Ectodermal cell (in vitro differentiated cells): ENCODE results near the gene LBX2. TPM values are rescaled to one million over a fixed set of nuclear protein-coding genes. Genes with fewer than 3 reads are reported as not detected.

ENCODE experiments used
- H3K27ac ChIP-seq: 2 replicates; pipeline ENCODE4 v1.7.0; 2013; ENCODE audit warnings: mild to moderate bottlenecking, low read depth, low read length; ENCODE audit not compliant: insufficient read depth, poor library complexity, severe bottlenecking
- H3K27me3 ChIP-seq: 2 replicates; pipeline ENCODE4 v1.7.0; 2013; ENCODE audit warnings: mild to moderate bottlenecking, low read length; ENCODE audit not compliant: insufficient read depth, control insufficient read depth, poor library complexity, severe bottlenecking
- H3K36me3 ChIP-seq: one replicate; pipeline ENCODE4 v1.7.0; 2013; ENCODE audit warnings: low read length; ENCODE audit not compliant: control insufficient read depth, insufficient read depth
- H3K4me1 ChIP-seq: one replicate; pipeline ENCODE4 v1.7.0; 2013; ENCODE audit warnings: low read length; ENCODE audit not compliant: control insufficient read depth, insufficient read depth
- H3K4me3 ChIP-seq: 2 replicates; pipeline ENCODE4 v1.7.0; 2013; ENCODE audit warnings: low read depth, low read length, control low read depth; ENCODE audit not compliant: insufficient read depth
- H3K9me3 ChIP-seq: 2 replicates; pipeline ENCODE4 v1.7.0; 2013; ENCODE audit warnings: mild to moderate bottlenecking, low read length, moderate library complexity; ENCODE audit not compliant: control insufficient read depth
- WGBS, 2 experiments: methylation state at CpG; one replicate each; pipeline ENCODE4 v1.1.7; 2013; ENCODE audit warnings: missing lambda C conversion rate in 2 of 2; 5-methylcytosine and 5-hydroxymethylcytosine counted together
- polyA plus RNA-seq, 4 experiments: library from polyadenylated mRNA; stranded (reverse); fragments of 50-300 nt; gene quantifications; one replicate each; pipeline ENCODE4 v1.2.3, GENCODE V29; 2013

Gene LBX2
- polyA plus RNA-seq (2013, experiment 1 of 4): not detected
- polyA plus RNA-seq (2013, experiment 2 of 4): not detected
- not detected for polyA plus RNA-seq (2013, experiment 3 of 4)
- not detected for polyA plus RNA-seq (2013, experiment 4 of 4)

- H3K4me1 ChIP-seq: peaks cover 36% of the 10 kb centered on the region
- peak within 1 kb of the TSS; percentile 29 for H3K4me3 ChIP-seq
- H3K27me3 ChIP-seq: peaks cover 95% of the 10 kb centered on the region
- no peaks in the 10 kb centered on the region for H3K9me3 ChIP-seq
- H3K36me3 ChIP-seq: no peaks in the 10 kb centered on the region
- H3K27ac ChIP-seq: no peak within 1 kb of the TSS
- WGBS, 2 experiments: 2% methylated on average over 65 of the region's 65 CpGs
These were observed at the start of gene LBX2 for GRCh38 chr2:74499267-74499939. LBX2 (minus strand) TSS chr2:74499603; CDS start chr2:74499537, 66 bp downstream.

GRCh38 chr2:74548285-74548899 lies 49.0 kb upstream of the LBX2 start:
- Histone ChIP-seq H3K4me1 (peaks cover 30% of the 10 kb centered on the region), H3K27me3 (peaks cover 32% of the 10 kb centered on the region), H3K36me3 (no peaks in the 10 kb centered on the region), H3K4me3 (peak overlapping the region; percentile 57), H3K9me3 (no peaks in the 10 kb centered on the region), H3K27ac (no peak overlapping the region)
- 7% methylated on average over 26 of the region's 26 CpGs for WGBS, 2 experiments

- 84 to 91% methylated on average over 3 of the region's 3 CpGs for WGBS, 2 experiments
- Histone ChIP-seq H3K27me3 (peaks cover 32% of the 10 kb centered on the region), H3K36me3 (no peaks in the 10 kb centered on the region), H3K4me1 (peaks cover 16% of the 10 kb centered on the region), H3K9me3 (no peaks in the 10 kb centered on the region), H3K4me3 (no peak overlapping the region), H3K27ac (no peak overlapping the region)
These were observed 46.6 kb upstream of the LBX2 start for GRCh38 chr2:74546004-74546403.

GRCh38 chr2:74544634-74545033 lies 45.2 kb upstream of the LBX2 start:
- H3K4me3 ChIP-seq: no peak overlapping the region

GRCh38 chr2:74542978-74543377 lies 43.6 kb upstream of the LBX2 start:
- Histone ChIP-seq H3K9me3 (no peaks in the 10 kb centered on the region), H3K27me3 (peaks cover 8% of the 10 kb centered on the region), H3K27ac (no peak overlapping the region), H3K4me1 (no peaks in the 10 kb centered on the region), H3K36me3 (no peaks in the 10 kb centered on the region), H3K4me3 (no peak overlapping the region)
- WGBS, 2 experiments: 100% methylated on average over 1 of the region's 1 CpG

More at GRCh38 chr2:74544634-74545033, 45.2 kb upstream of the LBX2 start:
- peaks cover 11% of the 10 kb centered on the region for H3K4me1 ChIP-seq
- no peaks in the 10 kb centered on the region for H3K36me3 ChIP-seq
- H3K27ac ChIP-seq: no peak overlapping the region
- WGBS, 2 experiments: 88% methylated on average over 3 of the region's 3 CpGs
- peaks cover 24% of the 10 kb centered on the region for H3K27me3 ChIP-seq
- H3K9me3 ChIP-seq: no peaks in the 10 kb centered on the region

- Histone ChIP-seq H3K4me1 (no peaks in the 10 kb centered on the region), H3K4me3 (no peak overlapping the region), H3K9me3 (no peaks in the 10 kb centered on the region), H3K36me3 (no peaks in the 10 kb centered on the region), H3K27me3 (no peaks in the 10 kb centered on the region), H3K27ac (no peak overlapping the region)
- WGBS, 2 experiments: 91 to 94% methylated on average over 5 of the region's 5 CpGs
These were observed 40.9 kb upstream of the LBX2 start for GRCh38 chr2:74540291-74540690.

- Histone ChIP-seq H3K9me3 (no peaks in the 10 kb centered on the region), H3K4me3 (no peak overlapping the region)
- 90 to 92% methylated on average over 7 of the region's 7 CpGs for WGBS, 2 experiments
These were observed 39.5 kb upstream of the LBX2 start for GRCh38 chr2:74538881-74539339.

GRCh38 chr2:74537140-74537539 lies 37.7 kb upstream of the LBX2 start:
- Histone ChIP-seq H3K36me3 (peaks cover 8% of the 10 kb centered on the region), H3K4me3 (no peak overlapping the region), H3K27me3 (no peaks in the 10 kb centered on the region), H3K27ac (no peak overlapping the region), H3K4me1 (no peaks in the 10 kb centered on the region), H3K9me3 (no peaks in the 10 kb centered on the region)
- 79 to 80% methylated on average over 4 of the region's 4 CpGs for WGBS, 2 experiments

More at GRCh38 chr2:74538881-74539339, 39.5 kb upstream of the LBX2 start:
- no peaks in the 10 kb centered on the region for H3K36me3 ChIP-seq
- no peaks in the 10 kb centered on the region for H3K27me3 ChIP-seq
- H3K4me1 ChIP-seq: no peaks in the 10 kb centered on the region
- H3K27ac ChIP-seq: no peak overlapping the region

GRCh38 chr2:74536166-74536950 lies 37.0 kb upstream of the LBX2 start:
- 92 to 93% methylated on average over 23 of the region's 23 CpGs for WGBS, 2 experiments
- Histone ChIP-seq H3K27ac (no peak overlapping the region), H3K27me3 (no peaks in the 10 kb centered on the region), H3K4me1 (no peaks in the 10 kb centered on the region), H3K4me3 (no peak overlapping the region), H3K36me3 (peaks cover 8% of the 10 kb centered on the region), H3K9me3 (no peaks in the 10 kb centered on the region)
